COLO829 (cell line): ENCODE measurements around the gene C9orf85.
A peak's percentile ranks its signal among the peaks of the same experiment; 100 is the strongest.

Source experiments
- DNase-seq: peaks from one replicate; pipeline ENCODE4 v3.0.0; 2012; ENCODE audit warnings: low spot score

Gene C9orf85

DNA sequence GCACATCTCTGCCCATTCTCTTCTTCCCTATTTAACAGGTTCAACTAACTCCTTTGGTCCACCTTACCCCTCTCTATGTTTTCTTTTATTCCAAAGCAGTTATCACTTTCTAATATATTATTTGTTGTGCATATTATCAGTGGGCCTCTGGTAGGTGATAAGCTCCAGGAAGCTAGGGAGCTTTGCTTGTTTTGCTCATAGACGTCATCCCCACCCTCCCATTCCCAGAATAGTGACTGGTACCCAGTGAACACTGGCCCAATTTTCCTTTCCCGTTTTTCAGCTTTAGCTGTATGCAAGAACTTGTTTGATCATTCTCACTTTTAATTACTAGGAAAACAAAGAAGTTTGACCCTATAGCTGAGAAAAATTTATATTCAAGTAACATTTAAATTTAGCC is 7.4 kb upstream of the C9orf85 start:
- DNase-seq = no peak

- no peak for DNase-seq
Measured at GRCh38 chr9:71908825-71909224, 2.6 kb upstream of the C9orf85 start.

- DNase-seq = no peak
Measured at GRCh38 chr9:71909887-71910649, 1.4 kb upstream of the C9orf85 start.

GRCh38 chr9:71910650-71911060 is 784 bp upstream of the C9orf85 start:
- no peak for DNase-seq

DNA sequence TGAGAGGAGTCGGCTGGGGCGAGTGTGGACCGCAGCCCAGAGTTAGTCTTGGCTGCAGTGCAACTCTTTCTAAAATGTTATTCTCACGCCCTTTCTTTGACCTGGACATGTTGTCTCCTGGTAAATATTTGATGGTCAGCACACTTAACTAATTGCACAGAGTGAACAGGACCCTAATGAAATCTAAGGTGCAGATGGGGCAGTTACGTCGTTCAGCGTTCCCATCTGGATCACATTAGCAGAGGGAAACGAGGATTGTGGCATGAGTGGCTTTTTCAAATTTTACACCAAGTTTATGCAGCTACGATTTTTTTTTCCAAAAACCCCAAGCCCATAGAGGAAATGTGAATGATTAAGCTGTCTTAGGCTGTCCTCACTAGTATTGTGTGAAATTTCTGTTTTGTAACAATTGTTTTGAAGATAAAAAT is 483 bp downstream of the C9orf85 start:
- DNase-seq = no peak

GRCh38 chr9:71915495-71915894 is 4.1 kb downstream of the C9orf85 start:
- DNase-seq = no peak

DNA sequence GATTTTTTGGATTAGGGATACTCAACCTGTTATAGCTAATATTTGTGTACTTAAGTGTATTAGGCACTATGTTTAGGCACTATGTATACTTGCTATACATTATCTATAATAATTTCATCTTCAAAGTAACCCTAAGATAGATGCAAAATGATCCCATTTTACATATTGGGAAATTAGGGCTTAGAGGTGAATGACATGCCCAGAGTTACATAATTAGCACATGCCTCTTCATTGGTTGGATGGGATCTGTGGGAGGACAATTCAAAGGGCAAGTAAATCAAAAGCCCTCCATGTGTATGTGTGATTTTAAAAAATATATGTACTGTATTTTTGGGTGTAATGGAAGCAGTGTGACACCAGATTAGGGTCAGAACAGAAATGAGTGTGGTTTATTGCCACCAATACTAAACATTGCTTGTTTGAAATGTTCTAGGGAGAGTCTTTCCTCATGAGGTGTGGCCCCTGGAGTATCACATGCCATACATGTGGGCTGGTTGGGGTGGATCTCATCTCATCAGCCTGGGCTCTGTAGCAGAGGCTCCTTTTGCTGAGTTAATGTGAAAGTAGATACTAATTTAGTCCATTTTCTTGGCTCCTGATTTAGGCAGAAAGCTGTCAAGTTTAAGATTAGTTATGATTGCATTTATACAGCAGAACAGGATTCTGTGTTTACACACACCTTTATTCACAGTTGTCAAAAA is 5.5 kb downstream of the C9orf85 start:
- DNase-seq = no peak

DNA sequence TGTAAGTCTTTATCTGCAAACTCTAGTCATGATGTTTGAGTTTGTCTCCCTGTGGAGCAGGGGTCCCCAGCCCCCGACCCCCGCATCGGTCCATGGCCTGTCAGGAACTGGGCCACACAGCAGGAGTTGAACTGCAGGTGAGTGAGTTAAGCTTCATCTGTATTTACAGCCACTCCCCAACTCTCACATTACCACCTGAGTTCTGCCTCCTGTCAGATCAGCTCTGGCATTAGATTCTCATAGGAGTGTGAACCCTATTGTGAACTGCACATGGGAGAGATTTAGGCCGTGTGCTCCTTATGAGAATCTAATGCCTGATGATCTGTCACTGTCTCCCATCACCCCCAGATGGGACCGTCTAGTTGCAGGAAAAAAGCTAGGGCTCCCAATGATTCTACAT is 7.0 kb downstream of the C9orf85 start:
- DNase-seq = no peak

DNA sequence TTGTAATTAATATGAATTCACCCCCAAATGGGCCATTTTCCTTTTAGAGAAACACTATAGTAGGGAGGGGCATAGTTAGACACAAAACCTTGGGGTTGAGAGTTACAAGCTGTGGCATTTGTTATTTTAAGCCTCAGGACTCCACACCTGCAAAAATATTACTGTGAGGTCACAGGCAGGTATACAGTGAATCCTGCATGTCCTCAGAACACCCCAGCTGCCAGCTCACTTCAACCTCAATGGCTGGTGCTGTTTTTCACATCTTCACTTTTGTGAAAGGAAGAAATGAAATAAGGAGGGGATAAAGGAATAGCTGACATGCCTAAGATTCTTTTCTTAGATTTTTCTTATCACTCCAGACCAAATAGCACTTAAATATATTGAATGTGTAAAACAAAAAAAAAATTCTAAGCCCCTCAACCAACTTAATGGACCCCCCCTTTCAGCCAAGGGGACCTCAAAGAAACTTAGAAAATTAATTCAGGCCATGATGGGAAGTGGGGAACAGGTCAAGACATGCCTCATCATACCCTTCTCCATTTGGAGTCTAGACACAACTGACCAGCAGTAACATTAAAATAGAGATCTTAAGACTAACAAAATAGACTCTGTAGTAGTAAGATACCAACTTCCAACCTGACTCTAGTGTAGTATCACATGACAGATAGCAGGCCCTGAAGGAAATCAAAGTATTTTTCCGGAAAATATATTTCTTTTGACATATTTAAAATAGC is 9.2 kb downstream of the C9orf85 start:
- DNase-seq = no peak

GRCh38 chr9:71921190-71921814 is 9.9 kb downstream of the C9orf85 start:
- no peak for DNase-seq

- no peak for DNase-seq
Measured at GRCh38 chr9:71924576-71924975, 13.1 kb downstream of the C9orf85 start.

GRCh38 chr9:71925834-71926233 is 14.4 kb downstream of the C9orf85 start:
- DNase-seq = peak; percentile 80

DNA sequence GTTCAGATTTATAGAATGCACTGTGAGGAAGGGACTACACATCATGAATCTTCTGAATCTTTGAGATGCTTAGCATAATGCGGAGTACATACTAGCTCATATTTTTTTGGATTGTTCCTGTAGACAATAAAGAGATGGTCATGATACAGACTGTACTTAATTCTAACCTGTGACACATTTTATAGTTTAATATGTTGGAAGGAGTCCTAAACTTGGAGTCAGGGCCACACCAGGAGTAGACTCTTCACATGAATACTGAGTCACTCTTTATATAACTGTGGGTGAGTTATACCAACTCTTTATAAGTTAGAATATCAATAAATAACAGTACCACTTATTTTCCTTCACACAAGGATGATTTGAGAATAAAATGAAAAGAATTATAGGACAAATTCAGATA is 16.9 kb downstream of the C9orf85 start:
- no peak for DNase-seq

- no peak for DNase-seq
Measured at GRCh38 chr9:71928806-71929205, 17.4 kb downstream of the C9orf85 start.

DNA sequence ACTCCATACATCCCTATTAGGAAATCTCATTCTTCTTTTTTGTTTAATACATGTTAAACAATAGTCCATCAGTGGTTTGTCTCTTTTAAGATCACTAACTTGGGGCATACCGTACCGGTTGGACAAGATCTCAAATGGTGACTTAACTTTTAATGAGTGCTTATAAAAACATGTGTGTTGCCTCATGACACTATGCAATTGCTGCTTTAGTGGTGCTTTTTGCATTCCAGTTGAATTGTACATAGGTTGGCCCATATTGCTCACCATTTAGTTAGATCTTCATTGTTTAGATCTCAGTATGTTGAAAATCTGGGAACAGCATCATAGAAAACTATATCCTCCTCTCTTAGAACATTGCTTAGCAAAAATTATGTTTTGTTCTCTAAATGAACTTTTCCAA is 17.8 kb downstream of the C9orf85 start:
- no peak for DNase-seq

DNA sequence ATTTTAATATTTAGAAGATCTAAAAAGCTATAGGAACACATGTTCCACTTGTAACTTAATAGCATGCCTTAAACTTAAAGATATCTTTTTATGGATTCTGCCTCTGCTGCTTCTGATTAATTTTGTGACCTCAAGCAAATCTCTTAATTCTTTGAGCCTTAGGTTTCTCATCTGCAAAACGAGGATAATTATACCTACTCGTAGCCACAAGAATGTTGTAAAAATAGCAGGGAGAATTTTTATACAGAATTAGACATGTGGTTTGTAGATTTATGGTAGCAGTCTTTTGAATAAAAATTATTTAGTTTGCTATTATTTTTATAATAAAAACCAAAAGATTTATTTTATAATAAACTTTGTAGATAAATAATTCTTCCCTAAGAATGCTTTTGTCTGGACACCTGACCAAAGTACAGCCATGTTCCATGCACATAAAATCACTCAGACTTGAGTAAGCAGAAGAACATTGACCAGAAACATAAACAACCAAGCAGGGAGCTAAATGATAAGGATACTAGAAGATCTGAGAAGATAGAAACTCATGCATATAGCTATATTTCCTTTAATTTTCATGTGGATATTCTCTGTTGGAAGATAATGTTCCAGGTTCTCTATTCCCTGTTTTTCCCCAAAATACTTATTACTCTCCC is 18.5 kb downstream of the C9orf85 start:
- no peak for DNase-seq

- DNase-seq = no peak
Measured at GRCh38 chr9:71931166-71931565, 19.7 kb downstream of the C9orf85 start.

- DNase-seq = no peak
Measured at GRCh38 chr9:71936066-71936465, 24.6 kb downstream of the C9orf85 start.

DNA sequence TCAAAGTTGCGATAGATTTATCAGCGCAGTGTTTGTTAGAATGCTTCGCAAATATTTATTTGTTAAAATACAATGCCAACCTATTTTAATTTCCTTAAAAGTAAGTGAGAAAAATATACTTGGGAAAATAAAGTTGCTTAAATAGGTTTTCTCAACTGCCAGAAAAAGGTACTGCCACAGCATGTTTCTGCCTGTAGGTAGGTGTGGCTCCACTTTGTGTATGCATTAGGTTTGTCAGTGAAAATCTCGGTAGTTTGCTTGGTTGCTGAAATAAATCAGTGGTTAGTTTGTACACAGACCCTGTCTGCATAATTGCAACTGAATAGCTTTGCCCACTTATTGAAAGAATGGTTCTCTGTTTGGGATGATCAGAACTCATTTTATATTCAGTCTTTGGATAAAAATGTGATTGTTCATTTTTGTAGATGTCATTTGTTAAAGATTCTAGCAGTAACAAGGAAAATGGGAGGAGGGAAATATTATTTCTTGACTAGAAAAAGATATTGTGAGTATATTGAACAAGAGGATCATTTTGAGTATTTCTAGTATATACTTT is 25.7 kb downstream of the C9orf85 start:
- DNase-seq = peak; percentile 63

- no peak for DNase-seq
Measured at GRCh38 chr9:71937898-71938297, 26.5 kb downstream of the C9orf85 start.

DNA sequence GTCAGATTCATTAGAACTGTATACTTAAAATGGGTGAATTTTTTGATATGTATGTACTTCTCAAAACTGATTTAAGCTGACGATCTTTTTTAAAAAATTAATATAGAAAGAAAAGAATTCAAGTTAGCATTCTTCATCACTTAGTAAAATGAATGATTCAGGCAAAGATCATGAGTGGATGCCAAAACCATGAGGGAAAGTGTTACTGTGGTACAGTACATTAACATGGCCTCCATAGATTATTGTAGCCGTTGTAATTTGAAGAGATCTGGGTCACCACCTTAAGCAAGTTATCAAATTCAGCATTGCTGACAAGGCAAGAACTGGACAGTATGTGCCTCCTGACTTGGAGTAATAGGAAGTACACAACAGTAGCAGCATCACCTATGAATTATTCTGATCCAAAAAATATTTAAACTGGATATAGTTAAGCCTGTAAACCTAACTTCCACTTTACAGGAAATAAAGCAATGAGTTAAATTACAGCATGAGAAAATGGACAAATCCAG is 29.7 kb downstream of the C9orf85 start:
- DNase-seq = no peak
